ENCODE results near the gene FHIT.

DNA sequence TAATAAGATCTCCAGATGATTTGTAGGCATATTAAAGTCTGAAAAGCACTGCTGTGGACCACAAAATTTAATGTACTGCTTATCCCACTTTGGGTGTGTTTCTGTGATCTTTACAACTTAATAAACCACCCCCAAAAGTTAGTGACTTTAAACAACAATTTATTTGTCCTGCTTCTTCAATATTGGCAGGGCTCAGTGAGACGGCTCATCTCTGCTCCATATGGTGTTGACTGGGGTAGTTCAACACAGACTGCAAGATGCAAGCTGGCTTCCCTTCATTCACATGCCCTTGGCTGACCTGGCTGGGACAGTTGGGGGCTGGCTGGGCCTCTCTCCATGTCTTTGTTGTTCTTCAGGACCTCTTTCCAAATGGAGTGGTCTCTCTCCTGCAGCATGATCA lies 337.8 kb downstream of the FHIT start:
- TF ChIP-seq RCOR1 (IDR thresholded peaks at IDR 0.05; ENCODE audit: low read length) = no peak
- no peak for TF ChIP-seq MXI1 (IDR thresholded peaks at IDR 0.05; ENCODE audit: low read depth, low read length)
